H1 (cell line): ENCODE results near the gene NLK. TPM values are rescaled to one million over a fixed set of nuclear protein-coding genes. Genes with fewer than 3 reads are reported as not detected.
A peak's percentile ranks its signal among the peaks of the same experiment; 100 is the strongest.

Experiments
- CTCF ChIA-PET: fragments of 300-600 bp; sonication (Branson Sonifier 250); formaldehyde crosslinking; loops from one replicate; lab custom pipeline; 2021; ENCODE audit not compliant: partially characterized antibody; lab: Charles Lee
- POLR2A ChIA-PET: fragments of 300-600 bp; sonication (Branson Sonifier 250); formaldehyde crosslinking; loops from one replicate; lab custom pipeline; 2021; ENCODE audit warnings: inconsistent platforms; ENCODE audit not compliant: partially characterized antibody; lab: Charles Lee
- DNase-seq, 2 experiments: peaks; one replicate each; pipeline versions ENCODE4 v3.0.0 to v3.0.0-alpha.2; 2010 to 2022; ENCODE audit warnings: low spot score in 2 of 2, low read depth in 1 of 2, mixed read lengths in 1 of 2
- FAIRE-seq: peaks from 2 replicates; lab custom pipeline; 2011; peaks lifted over from hg19 to GRCh38; lab: Jason Lieb, UNC
- H2AFZ ChIP-seq: 2 replicates; pipeline ENCODE4 v1.8.1; 2012; ENCODE audit warnings: low read length, inconsistent platforms
- H2AK5ac ChIP-seq: 2 replicates; pipeline ENCODE4 v1.6.1; 2013; ENCODE audit warnings: low read depth, low read length
- H2BK120ac ChIP-seq: replicated peaks from 2 replicates; pipeline ENCODE3; 2013; ENCODE audit warnings: low read depth, low read length, inconsistent platforms
- H2BK12ac ChIP-seq: 2 replicates; pipeline ENCODE4 v1.6.1; 2013; ENCODE audit warnings: low read depth, low read length
- H2BK15ac ChIP-seq: 2 replicates; pipeline ENCODE4 v1.6.1; 2013; ENCODE audit warnings: low read length
- H2BK20ac ChIP-seq: 2 replicates; pipeline ENCODE4 v1.6.1; 2013; ENCODE audit warnings: low read length
- H2BK5ac ChIP-seq: 2 replicates; pipeline ENCODE4 v1.6.1; 2013; ENCODE audit warnings: low read depth, low read length
- H3K14ac ChIP-seq: 2 replicates; pipeline ENCODE4 v1.6.1; 2013; ENCODE audit warnings: inconsistent platforms; ENCODE audit not compliant: insufficient read length
- H3K18ac ChIP-seq: 2 replicates; pipeline ENCODE4 v1.6.1; 2013; ENCODE audit warnings: low read length; ENCODE audit errors: extremely low read depth
- H3K23ac ChIP-seq: 2 replicates; pipeline ENCODE4 v1.6.1; 2013; ENCODE audit warnings: inconsistent platforms; ENCODE audit not compliant: insufficient read length
- H3K23me2 ChIP-seq: 2 replicates; pipeline ENCODE4 v1.6.1; 2013; ENCODE audit warnings: low read depth, low read length
- H3K27ac ChIP-seq: 2 replicates; pipeline ENCODE4 v1.6.1; 2011; ENCODE audit warnings: low read depth, low read length, inconsistent platforms
- H3K27me3 ChIP-seq, 4 experiments: replicated peaks in 1 of 4; 1 replicate in 1 of 4; 2 replicates in 3 of 4; pipeline versions ENCODE4 v1.6.1 to v1.8.1; 2011 to 2013; ENCODE audit warnings: low read length in 3 of 4, mild to moderate bottlenecking in 3 of 4, inconsistent platforms in 2 of 4, mixed read lengths in 2 of 4, moderate library complexity in 1 of 4; ENCODE audit not compliant: control insufficient read depth in 3 of 4, insufficient read depth in 3 of 4; ENCODE audit errors: extremely low read depth in 1 of 4
- H3K36me3 ChIP-seq, 4 experiments: 2 replicates each; pipeline versions ENCODE4 v1.6.1 to v1.8.1; 2011 to 2013; ENCODE audit warnings: mild to moderate bottlenecking in 4 of 4, low read length in 3 of 4, moderate library complexity in 2 of 4, control low read depth in 1 of 4, inconsistent platforms in 1 of 4; ENCODE audit not compliant: insufficient read depth in 4 of 4, control insufficient read depth in 2 of 4
- H3K4ac ChIP-seq: replicated peaks from 2 replicates; pipeline ENCODE3; 2013; ENCODE audit warnings: low read length, low read depth, mixed read lengths, inconsistent platforms; ENCODE audit not compliant: insufficient read length
- H3K4me1 ChIP-seq, 4 experiments: replicated peaks in 1 of 4; 1 replicate in 1 of 4; 2 replicates in 3 of 4; pipeline versions ENCODE4 v1.6.1 to v1.8.1; 2011 to 2013; ENCODE audit warnings: low read length in 3 of 4, inconsistent platforms in 2 of 4, mixed read lengths in 1 of 4; ENCODE audit not compliant: insufficient read depth in 4 of 4, control insufficient read depth in 3 of 4
- H3K4me2 ChIP-seq, 2 experiments: 2 replicates each; pipeline versions ENCODE4 v1.6.1 to v1.8.1; 2011 to 2013; ENCODE audit warnings: low read depth in 2 of 2, low read length in 2 of 2, control low read depth in 1 of 2, inconsistent platforms in 1 of 2, mild to moderate bottlenecking in 1 of 2; ENCODE audit not compliant: insufficient read depth in 1 of 2
- H3K4me3 ChIP-seq, 4 experiments: fragments of 200-600, 300-600 bp in 1 of 4; sonication (generic), shearing (Covaris generic), sonication (Bioruptor Twin) in 1 of 4; 2 replicates each; pipeline versions ENCODE4 v1.5.1 to v1.8.1; 2011 to 2016; ENCODE audit warnings: low read length in 4 of 4, low read depth in 3 of 4, control low read depth in 2 of 4, inconsistent platforms in 2 of 4, mild to moderate bottlenecking in 2 of 4, mixed read lengths in 1 of 4, moderate library complexity in 1 of 4; ENCODE audit not compliant: insufficient read depth in 2 of 4; ENCODE audit errors: extremely low read depth in 1 of 4
- H3K56ac ChIP-seq: replicated peaks from 2 replicates; pipeline ENCODE3; 2013; ENCODE audit warnings: low read depth, mild to moderate bottlenecking, mixed read lengths, low read length, inconsistent platforms; ENCODE audit not compliant: insufficient read length
- H3K79me1 ChIP-seq: 2 replicates; pipeline ENCODE4 v1.6.1; 2013; ENCODE audit warnings: low read depth, low read length, control low read depth
- H3K79me2 ChIP-seq, 2 experiments: 2 replicates each; pipeline versions ENCODE4 v1.6.1 to v1.8.1; 2012 to 2013; ENCODE audit warnings: low read length in 2 of 2, mild to moderate bottlenecking in 2 of 2, inconsistent platforms in 1 of 2; ENCODE audit not compliant: insufficient read depth in 2 of 2, control insufficient read depth in 1 of 2
- H3K9ac ChIP-seq, 4 experiments: replicated peaks in 1 of 4; 1 replicate in 1 of 4; 2 replicates in 3 of 4; pipeline versions ENCODE4 v1.6.1 to v1.8.1; 2011 to 2013; ENCODE audit warnings: low read depth in 3 of 4, low read length in 3 of 4, control low read depth in 2 of 4, mild to moderate bottlenecking in 2 of 4, moderate library complexity in 2 of 4, inconsistent platforms in 1 of 4; ENCODE audit errors: extremely low read depth in 1 of 4
- H3K9me3 ChIP-seq, 2 experiments: 2 replicates each; pipeline versions ENCODE4 v1.6.1 to v1.8.1; 2012 to 2013; ENCODE audit warnings: mild to moderate bottlenecking in 2 of 2, moderate library complexity in 2 of 2, control low read depth in 1 of 2, inconsistent platforms in 1 of 2, low read depth in 1 of 2, low read length in 1 of 2, mixed read lengths in 1 of 2; ENCODE audit not compliant: insufficient read depth in 2 of 2
- H4K20me1 ChIP-seq, 2 experiments: replicated peaks in 1 of 2; 2 replicates each; pipeline versions ENCODE3 to v1.8.1; 2011 to 2013; ENCODE audit warnings: inconsistent platforms in 2 of 2, low read length in 2 of 2, mild to moderate bottlenecking in 1 of 2; ENCODE audit not compliant: insufficient read depth in 2 of 2, control insufficient read depth in 1 of 2
- H4K5ac ChIP-seq: 2 replicates; pipeline ENCODE4 v1.6.1; 2013; ENCODE audit warnings: low read length, low read depth, mixed read lengths, inconsistent platforms; ENCODE audit not compliant: insufficient read length
- H4K8ac ChIP-seq: 2 replicates; pipeline ENCODE4 v1.8.0; 2013; ENCODE audit warnings: mild to moderate bottlenecking, moderate library complexity, low read length, inconsistent platforms; ENCODE audit not compliant: insufficient read depth; ENCODE audit errors: extremely low read depth
- H4K91ac ChIP-seq: replicated peaks from 2 replicates; pipeline ENCODE3; 2013; ENCODE audit warnings: low read length, mixed read lengths, inconsistent platforms; ENCODE audit not compliant: insufficient read length
- ASH2L ChIP-seq: fragments of 200-600, 300-600 bp; sonication (generic); IDR thresholded peaks from one replicate; pipeline ENCODE4 v1.7.1; 2017; ENCODE audit warnings: low read length
- MAFK ChIP-seq: IDR thresholded peaks from 2 replicates; pipeline ENCODE4 v1.6.1; 2012; ENCODE audit warnings: low read depth, mild to moderate bottlenecking, improper control_type of control experiment, low read length
- MAX ChIP-seq: IDR thresholded peaks from 2 replicates; pipeline ENCODE4 v1.6.1; 2012; ENCODE audit warnings: inconsistent platforms
- SRF ChIP-seq: IDR thresholded peaks from 2 replicates; pipeline ENCODE4 v1.6.1; 2011; ENCODE audit warnings: mild to moderate bottlenecking, low read depth, low read length, moderate library complexity
- YY1 ChIP-seq: IDR thresholded peaks from 2 replicates; pipeline ENCODE4 v1.6.1; 2011; ENCODE audit warnings: low read depth, mild to moderate bottlenecking, low read length
- ZNF274 ChIP-seq: IDR thresholded peaks from 2 replicates; pipeline ENCODE4 v1.7.0; 2012; ENCODE audit warnings: low read length, borderline replicate concordance; ENCODE audit errors: extremely low read depth
- WGBS, 2 experiments: shearing (Covaris generic) in 1 of 2; methylation state at CpG; one replicate each; pipeline versions ENCODE4 v1.1.6 to v1.1.7; 2013 to 2015; ENCODE audit warnings: low lambda C conversion rate in 2 of 2, mixed read lengths in 2 of 2, inconsistent platforms in 1 of 2, low coverage in 1 of 2, missing lambda C conversion rate in 1 of 2; ENCODE audit not compliant: insufficient replicate concordance in 2 of 2, insufficient coverage in 1 of 2, insufficient read length in 1 of 2; ENCODE audit errors: extremely low coverage in 1 of 2, missing lambda C conversion rate in 1 of 2; 5-methylcytosine and 5-hydroxymethylcytosine counted together
- polyA plus RNA-seq, 7 experiments: library from polyadenylated mRNA; depleted of rRNA in 3 of 7; stranded (reverse) in 5 of 7; unstranded in 2 of 7; fragments of >200 nt in 5 of 7; fragments of 200-250 nt in 2 of 7; gene quantifications; 1 replicate in 5 of 7; 2 replicates in 1 of 7; 4 replicates in 1 of 7; pipeline versions ENCODE4 v1.2.1 to v1.2.3, GENCODE V29; 2011 to 2013; ENCODE audit warnings: missing spikeins in 2 of 7, mixed read lengths in 2 of 7
- total RNA-seq: library from RNA; stranded (reverse); fragmentation: NEBNext Ultra II Directional; extraction: Animal tissue kit (Norgen Biotek cat#: 25700); gene quantifications from 2 replicates; pipeline ENCODE4 v1.2.1, GENCODE V29; 2021

The NLK gene
- total and polyA plus RNA-seq, 2 of the 8 experiments (the other 6 are each of a cell fraction or from before 2014, with no cell fraction given), result 30.8 to 49.9 TPM

- no peak overlapping the region for H4K91ac ChIP-seq
- H2BK20ac ChIP-seq, result no peak overlapping the region
- H2AFZ ChIP-seq, result no peak overlapping the region
- no peak overlapping the region for H3K4me2 ChIP-seq
- DNase-seq (no peak), FAIRE-seq (peak; percentile 7)
- no peak for TF ChIP-seq YY1
- TF ChIP-seq ZNF274, result no peak
- TF ChIP-seq MAFK, result no peak
- no peak for TF ChIP-seq ASH2L
- no peak for TF ChIP-seq SRF
- TF ChIP-seq MAX, result no peak
- no peak overlapping the region for H3K4me3 ChIP-seq
- H3K23ac ChIP-seq, result no peak overlapping the region
- no peak overlapping the region for H2BK15ac ChIP-seq
- H3K9ac ChIP-seq, result no peak overlapping the region
- H3K36me3 ChIP-seq, result peaks cover 0 to 5% (median 0%) of the 10 kb centered on the region in 4 experiments; a peak in 2 of 8 replicates
- H3K4me1 ChIP-seq, result peaks cover 2 to 6% (median 5%) of the 10 kb centered on the region in 4 experiments; a peak in 5 of 7 replicates
- H3K18ac ChIP-seq, result no peak overlapping the region
- no peak overlapping the region for H2AK5ac ChIP-seq
- peaks cover 0 to 59% of the 10 kb centered on the region in 2 experiments; a peak in 2 of 4 replicates for H3K79me2 ChIP-seq
- H2BK5ac ChIP-seq, result no peak overlapping the region
- no peak overlapping the region for H3K27ac ChIP-seq
- no peak overlapping the region for H3K56ac ChIP-seq
- H2BK120ac ChIP-seq, result no peak overlapping the region
- no peaks in the 10 kb centered on the region for H3K23me2 ChIP-seq
- H4K8ac ChIP-seq, result no peak overlapping the region
- H2BK12ac ChIP-seq, result no peak overlapping the region
- 78% methylated on average over 2 of the region's 2 CpGs; no CpG with 5 or more reads in 1 of the 2 experiments for WGBS, 2 experiments
- H3K4ac ChIP-seq, result no peak overlapping the region
- H3K9me3 ChIP-seq, result no peaks in the 10 kb centered on the region
- H3K79me1 ChIP-seq, result 0 out of 2 replicates have a peak, but pooled peaks cover 2% of the 10 kb centered on the region
- ChIA-PET CTCF (no interaction called here), POLR2A (no interaction called here)
- no peak overlapping the region for H3K14ac ChIP-seq
- no peak overlapping the region for H4K5ac ChIP-seq
- H4K20me1 ChIP-seq, result peaks cover 0 to 5% of the 10 kb centered on the region in 2 experiments
- no peaks in the 10 kb centered on the region for H3K27me3 ChIP-seq
Measured at GRCh38 chr17:28119046-28119445, 76.6 kb downstream of the NLK start.
